PFSK-1 (cell line): Measurements from ENCODE around the gene PREX1.

Source experiments
- FOXP2 ChIP-seq: optimal IDR thresholded peaks from 2 replicates; pipeline ENCODE3; 2011; ENCODE audit warnings: borderline replicate concordance, control low read depth, inconsistent platforms; ENCODE audit not compliant: insufficient read depth; ENCODE audit errors: extremely low read length, extremely low read depth
- POLR2AphosphoS5 ChIP-seq: IDR thresholded peaks from 2 replicates; pipeline ENCODE4 v1.6.1; 2012; ENCODE audit warnings: low read depth, mild to moderate bottlenecking, control low read depth, low read length, moderate library complexity
- SIN3A ChIP-seq: IDR thresholded peaks from 2 replicates; pipeline ENCODE4 v1.6.1; 2012; ENCODE audit warnings: mild to moderate bottlenecking, low read length, moderate library complexity, borderline replicate concordance; ENCODE audit not compliant: insufficient read depth
- TAF1 ChIP-seq: IDR thresholded peaks from 2 replicates; pipeline ENCODE4 v1.6.1; 2012; ENCODE audit warnings: low read length, control low read depth, borderline replicate concordance; ENCODE audit not compliant: insufficient read depth
- TF ChIP-seq, protein P1 (sequence below), 2 experiments: IDR thresholded peaks; 2 replicates each; pipeline versions ENCODE4 v1.6.1 to v1.8.0; 2011 to 2012; ENCODE audit warnings: low read depth in 2 of 2, low read length in 2 of 2, control low read depth in 1 of 2, inconsistent platforms in 1 of 2, mild to moderate bottlenecking in 1 of 2, moderate library complexity in 1 of 2; ENCODE audit not compliant: insufficient read depth in 1 of 2

PREX1 gene

DNA sequence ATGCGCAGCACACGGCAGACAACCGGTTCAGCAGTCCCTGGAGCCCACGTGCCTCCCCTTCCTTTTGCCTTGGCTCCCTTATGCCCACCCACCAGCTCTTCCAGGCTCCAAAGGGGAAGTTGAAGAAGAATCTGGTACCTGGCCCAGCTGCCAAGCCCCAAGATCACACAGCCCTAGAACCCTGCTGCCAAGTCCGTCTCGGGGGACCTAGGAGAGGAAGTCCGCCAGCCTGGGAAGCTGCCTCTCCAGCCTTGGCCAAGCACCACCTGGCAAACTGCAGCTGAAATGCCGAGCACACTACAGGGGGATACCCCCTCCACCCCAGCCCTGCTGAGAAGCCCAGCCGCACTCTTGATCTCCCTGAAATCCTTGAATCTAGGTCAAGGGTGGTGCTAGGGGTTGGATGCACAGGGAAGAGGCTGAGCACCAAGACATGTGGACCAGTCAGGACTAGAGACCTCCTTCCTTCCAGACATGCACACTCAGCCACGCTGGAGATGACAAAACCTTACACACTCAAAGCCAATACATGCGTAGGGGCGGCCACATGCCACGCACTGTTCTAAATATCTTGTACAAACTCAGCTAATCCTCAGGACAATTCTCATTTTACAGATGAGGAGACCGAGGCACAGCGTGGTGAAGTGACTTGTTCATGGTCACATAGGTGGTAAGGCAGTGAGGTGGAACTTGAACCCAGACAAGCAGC, 124.1 kb downstream of the PREX1 start:
- TF ChIP-seq FOXP2 (no peak), TAF1 (no peak), POLR2AphosphoS5 (no peak), SIN3A (no peak)
- TF ChIP-seq, protein P1, sequence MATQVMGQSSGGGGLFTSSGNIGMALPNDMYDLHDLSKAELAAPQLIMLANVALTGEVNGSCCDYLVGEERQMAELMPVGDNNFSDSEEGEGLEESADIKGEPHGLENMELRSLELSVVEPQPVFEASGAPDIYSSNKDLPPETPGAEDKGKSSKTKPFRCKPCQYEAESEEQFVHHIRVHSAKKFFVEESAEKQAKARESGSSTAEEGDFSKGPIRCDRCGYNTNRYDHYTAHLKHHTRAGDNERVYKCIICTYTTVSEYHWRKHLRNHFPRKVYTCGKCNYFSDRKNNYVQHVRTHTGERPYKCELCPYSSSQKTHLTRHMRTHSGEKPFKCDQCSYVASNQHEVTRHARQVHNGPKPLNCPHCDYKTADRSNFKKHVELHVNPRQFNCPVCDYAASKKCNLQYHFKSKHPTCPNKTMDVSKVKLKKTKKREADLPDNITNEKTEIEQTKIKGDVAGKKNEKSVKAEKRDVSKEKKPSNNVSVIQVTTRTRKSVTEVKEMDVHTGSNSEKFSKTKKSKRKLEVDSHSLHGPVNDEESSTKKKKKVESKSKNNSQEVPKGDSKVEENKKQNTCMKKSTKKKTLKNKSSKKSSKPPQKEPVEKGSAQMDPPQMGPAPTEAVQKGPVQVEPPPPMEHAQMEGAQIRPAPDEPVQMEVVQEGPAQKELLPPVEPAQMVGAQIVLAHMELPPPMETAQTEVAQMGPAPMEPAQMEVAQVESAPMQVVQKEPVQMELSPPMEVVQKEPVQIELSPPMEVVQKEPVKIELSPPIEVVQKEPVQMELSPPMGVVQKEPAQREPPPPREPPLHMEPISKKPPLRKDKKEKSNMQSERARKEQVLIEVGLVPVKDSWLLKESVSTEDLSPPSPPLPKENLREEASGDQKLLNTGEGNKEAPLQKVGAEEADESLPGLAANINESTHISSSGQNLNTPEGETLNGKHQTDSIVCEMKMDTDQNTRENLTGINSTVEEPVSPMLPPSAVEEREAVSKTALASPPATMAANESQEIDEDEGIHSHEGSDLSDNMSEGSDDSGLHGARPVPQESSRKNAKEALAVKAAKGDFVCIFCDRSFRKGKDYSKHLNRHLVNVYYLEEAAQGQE (IDR thresholded peaks at IDR 0.05; ENCODE audit: insufficient read depth in 1 of 2, low read depth in 2 of 2, low read length in 2 of 2) = no peak

DNA sequence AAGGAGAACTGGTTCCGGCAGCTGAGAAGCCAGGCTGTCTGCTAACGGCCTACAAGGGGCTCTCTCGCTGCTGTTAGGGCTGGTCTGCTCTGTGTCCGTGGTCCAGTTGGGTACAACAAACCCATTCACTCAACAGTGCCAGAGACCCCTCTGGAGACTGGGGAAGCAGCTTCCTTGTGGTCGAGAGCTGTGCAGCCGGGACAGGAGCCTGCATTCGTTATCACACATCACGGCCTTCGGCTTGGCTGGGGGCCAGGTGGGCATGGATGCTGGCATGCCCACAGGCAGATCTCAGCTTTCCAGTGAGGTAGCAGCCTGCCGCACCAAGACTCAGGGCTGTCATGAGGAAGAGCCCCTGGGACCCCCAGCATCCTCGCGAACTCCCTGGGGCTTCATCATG, 124.7 kb downstream of the PREX1 start:
- TF ChIP-seq, protein P1 (IDR thresholded peaks at IDR 0.05; ENCODE audit: insufficient read depth in 1 of 2, low read depth in 2 of 2, low read length in 2 of 2) = no peak
- no peak for TF ChIP-seq TAF1
- TF ChIP-seq SIN3A = no peak
- TF ChIP-seq FOXP2 = no peak
- TF ChIP-seq POLR2AphosphoS5 = no peak

DNA sequence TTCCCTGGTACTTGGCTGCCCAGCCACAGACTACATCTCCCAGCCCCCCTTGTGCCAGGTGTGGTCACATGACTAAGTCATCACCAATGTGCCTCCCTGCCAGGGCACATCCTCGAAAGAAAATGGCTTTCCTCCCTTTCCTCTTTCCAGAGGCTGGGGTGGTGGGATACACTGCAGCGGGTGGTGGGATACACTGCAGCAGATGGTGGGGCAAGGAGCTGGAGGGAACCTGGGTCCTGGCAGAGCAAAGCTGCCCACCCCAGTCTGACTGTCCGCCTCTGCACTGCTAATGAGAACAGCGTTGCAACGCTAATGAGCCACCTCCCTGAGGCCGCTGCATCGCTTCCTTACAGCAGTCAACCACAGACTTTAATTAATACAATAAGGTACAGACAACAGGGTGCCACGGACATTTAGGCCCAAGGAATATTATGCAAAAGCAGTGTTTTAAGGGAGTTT, 125.3 kb downstream of the PREX1 start:
- TF ChIP-seq FOXP2 (no peak), SIN3A (no peak), POLR2AphosphoS5 (no peak), TAF1 (no peak)
- TF ChIP-seq, protein P1 (IDR thresholded peaks at IDR 0.05; ENCODE audit: insufficient read depth in 1 of 2, low read depth in 2 of 2, low read length in 2 of 2) = no peak

DNA sequence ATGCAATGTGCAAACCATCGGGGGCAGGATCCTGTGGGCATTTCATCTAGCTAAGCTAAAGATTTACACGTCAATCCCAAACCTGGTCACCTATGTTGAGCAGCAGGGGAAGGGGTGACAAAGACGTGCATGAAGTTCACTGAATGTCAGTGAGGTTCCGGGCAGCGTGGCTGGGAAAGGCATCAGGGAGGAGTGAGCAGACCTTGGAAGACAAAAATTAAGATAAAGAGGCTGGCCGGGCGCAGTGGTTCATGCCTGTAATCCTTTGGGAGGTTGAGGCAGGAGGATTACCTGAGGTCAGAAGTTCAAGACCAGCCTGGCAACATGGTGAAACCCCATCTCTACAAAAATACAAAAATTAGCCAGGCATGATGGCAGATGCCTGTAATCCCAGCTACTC, 126.1 kb downstream of the PREX1 start:
- no peak for TF ChIP-seq TAF1
- no peak for TF ChIP-seq SIN3A
- TF ChIP-seq, protein P1 (IDR thresholded peaks at IDR 0.05; ENCODE audit: insufficient read depth in 1 of 2, low read depth in 2 of 2, low read length in 2 of 2) = no peak
- TF ChIP-seq FOXP2 = no peak
- no peak for TF ChIP-seq POLR2AphosphoS5
